Measurements from ENCODE around the gene C1QTNF12.

Gene C1QTNF12

GRCh38 chr1:1213345-1214265 lies 32.9 kb downstream of the C1QTNF12 start, which contains the start of gene TNFRSF4:
Gene TNFRSF4, minus strand, starts transcription at chr1:1214153. Its CDS starts 26 bp downstream, at chr1:1214127.
- DNase-seq (ENCODE audit: low read depth) = no peak

GRCh38 chr1:1212780-1213344 lies 33.7 kb downstream of the C1QTNF12 start:
- no peak for DNase-seq (ENCODE audit: low read depth)

GRCh38 chr1:1211541-1212441 lies 34.7 kb downstream of the C1QTNF12 start:
- no peak for DNase-seq (ENCODE audit: low read depth)

- DNase-seq (ENCODE audit: low read depth) = no peak
These were observed 35.6 kb downstream of the C1QTNF12 start for GRCh38 chr1:1210726-1211540.

- DNase-seq (ENCODE audit: low read depth) = no peak
These were observed 37.6 kb downstream of the C1QTNF12 start for GRCh38 chr1:1208713-1209433.

- no peak for DNase-seq (ENCODE audit: low read depth)
These were observed 39.0 kb downstream of the C1QTNF12 start for GRCh38 chr1:1207571-1207892.

- DNase-seq (ENCODE audit: low read depth) = no peak
These were observed 39.5 kb downstream of the C1QTNF12 start for GRCh38 chr1:1206966-1207531.

GRCh38 chr1:1206376-1206965 lies 40.1 kb downstream of the C1QTNF12 start, which contains the start of gene TNFRSF18:
Gene TNFRSF18, minus strand, starts transcription at chr1:1206592. Its CDS starts 21 bp downstream, at chr1:1206571.
- DNase-seq (ENCODE audit: low read depth) = no peak

- DNase-seq (ENCODE audit: low read depth) = no peak
These were observed 40.6 kb downstream of the C1QTNF12 start for GRCh38 chr1:1205769-1206375.

GRCh38 chr1:1204998-1205768 lies 41.3 kb downstream of the C1QTNF12 start:
- no peak for DNase-seq (ENCODE audit: low read depth)

- no peak for DNase-seq (ENCODE audit: low read depth)
These were observed 42.0 kb downstream of the C1QTNF12 start for GRCh38 chr1:1204425-1204920.

GRCh38 chr1:1203561-1204424 lies 42.7 kb downstream of the C1QTNF12 start:
- no peak for DNase-seq (ENCODE audit: low read depth)

GRCh38 chr1:1202831-1203560 lies 43.5 kb downstream of the C1QTNF12 start:
- DNase-seq (ENCODE audit: low read depth) = no peak

- peak; percentile 29 for DNase-seq (ENCODE audit: low read depth)
These were observed 45.4 kb downstream of the C1QTNF12 start for GRCh38 chr1:1200876-1201810.

GRCh38 chr1:1199961-1200875 lies 46.3 kb downstream of the C1QTNF12 start:
- DNase-seq (ENCODE audit: low read depth) = no peak
